ENCODE data around the gene ENO2.

DNA sequence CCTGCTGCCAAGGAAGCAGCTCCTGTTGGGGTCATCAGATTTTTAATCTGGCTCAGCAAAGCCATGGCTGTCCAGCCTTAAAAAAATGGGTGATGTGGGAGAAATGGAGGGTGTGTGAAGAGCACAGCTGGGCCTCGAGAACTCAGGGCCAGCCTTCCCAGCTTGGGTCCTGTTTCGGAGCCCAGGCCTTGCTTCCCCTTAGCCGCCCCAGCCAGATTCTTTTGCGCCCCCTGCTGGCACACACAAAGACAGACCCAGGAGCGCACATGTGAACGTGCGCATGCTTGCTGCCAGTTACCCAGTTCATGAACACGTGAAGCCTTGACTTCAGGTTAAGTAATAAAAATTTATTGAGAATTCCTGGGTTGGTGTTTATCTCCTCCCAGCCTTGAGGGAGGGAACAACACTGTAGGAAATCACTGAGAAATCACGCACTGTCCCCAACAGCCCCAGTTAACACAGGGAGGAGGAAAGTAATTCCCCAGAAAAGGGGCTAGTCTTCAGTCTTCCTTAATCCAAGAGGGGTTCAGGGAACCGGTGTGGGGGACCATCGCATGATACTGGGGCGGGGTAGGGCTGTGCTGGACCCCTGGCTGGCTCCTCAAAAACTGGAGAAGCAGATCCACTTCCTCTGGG is 50.8 kb downstream of the ENO2 start:
- TF ChIP-seq CREB1 (IDR thresholded peaks at IDR 0.05; ENCODE audit: low read depth) (peak; percentile 31; the same call in 1 of the 2 replicates), CEBPB (IDR thresholded peaks at IDR 0.05) (no peak), RAD21 (IDR thresholded peaks at IDR 0.05; ENCODE audit: low read depth) (peak; percentile 65), TEAD4 (IDR thresholded peaks at IDR 0.05) (peak; percentile 42)
